Activated CD4-positive, alpha-beta T cell treated with anti-CD3 and anti-CD28 coated beads for 36 hours (primary cell): ENCODE results near the gene PDZRN4. TPM values are rescaled to one million over a fixed set of nuclear protein-coding genes. Genes with fewer than 3 reads are reported as not detected.

Experiments
- ATAC-seq: fragments of 200-7000 bp; cut with Tn5 transposase; one replicate; pipeline ENCODE4 v1.10.0; 2021; ENCODE audit warnings: mild to moderate bottlenecking, moderate library complexity
- CTCF ChIA-PET: fragments of 350-600 bp; sonication (Branson Sonifier 250); formaldehyde crosslinking; loops from one replicate; lab custom pipeline; 2021; ENCODE audit warnings: antibody characterized with exemption; lab: Charles Lee
- POLR2A ChIA-PET: fragments of 350-600 bp; sonication (Branson Sonifier 250); formaldehyde crosslinking; loops from one replicate; lab custom pipeline; 2021; ENCODE audit warnings: antibody characterized with exemption, inconsistent platforms; lab: Charles Lee
- DNase-seq: peaks from one replicate; pipeline ENCODE4 v3.0.0-alpha.2; 2020
- H3K27ac Mint-ChIP-seq: one replicate; pipeline ENCODE4 v1.8.0; 2021; ENCODE audit warnings: mixed read lengths
- H3K27me3 Mint-ChIP-seq: one replicate; pipeline ENCODE4 v1.8.0; 2021; ENCODE audit warnings: mixed read lengths
- H3K36me3 Mint-ChIP-seq: one replicate; pipeline ENCODE4 v1.8.0; 2021; ENCODE audit warnings: low read depth, mixed read lengths
- H3K4me1 Mint-ChIP-seq: one replicate; pipeline ENCODE4 v1.8.0; 2021; ENCODE audit warnings: mixed read lengths
- H3K4me3 Mint-ChIP-seq: one replicate; pipeline ENCODE4 v1.8.0; 2021; ENCODE audit warnings: mild to moderate bottlenecking, moderate library complexity, mixed read lengths
- H3K9me3 Mint-ChIP-seq: one replicate; pipeline ENCODE4 v1.8.0; 2021; ENCODE audit warnings: low read depth, mixed read lengths
- intact Hi-C, 2 experiments: fragments of 100-400 bp; cut with DNase I in 1 of 2; cut with micrococcal nuclease in 1 of 2; formaldehyde crosslinking; loops; one replicate each; pipeline versions ENCODE4 v1.14.2 to v1.15.1; 2022 to 2024; cut with DNase I, micrococcal nuclease
- total RNA-seq, 2 experiments: library from RNA; stranded (reverse); gene quantifications; one replicate each; pipeline ENCODE4 v1.2.3, GENCODE V29; 2021

The PDZRN4 gene
- total RNA-seq, 2 experiments from 2014 or later = not detected

GRCh38 chr12:41220931-41221330 lies 32.8 kb downstream of the PDZRN4 start:
- ChIA-PET POLR2A (no interaction called here), CTCF (interaction anchor here (0.5 kb wide), 1 partner anchor 666 kb away, joined by 3 read pairs; no protein-coding TSS in a partner anchor)
- Mint-ChIP-seq H3K27ac (no peak overlapping the region), H3K9me3 (no peaks in the 10 kb centered on the region), H3K27me3 (no peaks in the 10 kb centered on the region), H3K4me1 (no peaks in the 10 kb centered on the region), H3K36me3 (no peaks in the 10 kb centered on the region), H3K4me3 (no peak overlapping the region)
- DNase-seq (no peak), ATAC-seq (no peak)
- intact Hi-C loops = no loop called here

- DNase-seq (no peak), ATAC-seq (no peak)
- no peak overlapping the region for H3K27ac Mint-ChIP-seq
- H3K4me1 Mint-ChIP-seq = no peaks in the 10 kb centered on the region
- no peaks in the 10 kb centered on the region for H3K36me3 Mint-ChIP-seq
- H3K4me3 Mint-ChIP-seq = no peak overlapping the region
- H3K9me3 Mint-ChIP-seq = no peaks in the 10 kb centered on the region
- intact Hi-C loops = no loop called here
- ChIA-PET CTCF (interaction anchor here (0.5 kb wide), 1 partner anchor 666 kb away, joined by 3 read pairs; no protein-coding TSS in a partner anchor), POLR2A (no interaction called here)
- H3K27me3 Mint-ChIP-seq = no peaks in the 10 kb centered on the region
These were observed 33.4 kb downstream of the PDZRN4 start for GRCh38 chr12:41221491-41221890.

- DNase-seq = no peak
- Mint-ChIP-seq H3K4me1 (no peaks in the 10 kb centered on the region), H3K9me3 (no peaks in the 10 kb centered on the region), H3K4me3 (no peak overlapping the region), H3K27ac (no peak overlapping the region), H3K36me3 (no peaks in the 10 kb centered on the region), H3K27me3 (no peaks in the 10 kb centered on the region)
- no peak for ATAC-seq
- CTCF ChIA-PET = no interaction called here
- POLR2A ChIA-PET = no interaction called here
- intact Hi-C loops = no loop called here
These were observed 35.5 kb downstream of the PDZRN4 start for GRCh38 chr12:41223600-41223999.

- peaks cover 2% of the 10 kb centered on the region for H3K27me3 Mint-ChIP-seq
- H3K4me1 Mint-ChIP-seq = no peaks in the 10 kb centered on the region
- no peaks in the 10 kb centered on the region for H3K36me3 Mint-ChIP-seq
- ChIA-PET POLR2A (no interaction called here), CTCF (no interaction called here)
- DNase-seq (no peak), ATAC-seq (no peak)
- no peak overlapping the region for H3K4me3 Mint-ChIP-seq
- no peaks in the 10 kb centered on the region for H3K9me3 Mint-ChIP-seq
- intact Hi-C loops = no loop called here
- no peak overlapping the region for H3K27ac Mint-ChIP-seq
These were observed 35.9 kb downstream of the PDZRN4 start for GRCh38 chr12:41224066-41224465.

GRCh38 chr12:41225179-41225578 lies 37.1 kb downstream of the PDZRN4 start:
- Mint-ChIP-seq H3K4me1 (no peaks in the 10 kb centered on the region), H3K27ac (no peak overlapping the region), H3K4me3 (no peak overlapping the region), H3K36me3 (no peaks in the 10 kb centered on the region), H3K9me3 (no peaks in the 10 kb centered on the region), H3K27me3 (peaks cover 2% of the 10 kb centered on the region)
- no peak for ATAC-seq
- DNase-seq = no peak
- intact Hi-C loops = no loop called here
- ChIA-PET CTCF (no interaction called here), POLR2A (interaction anchor here (0.6 kb wide), 1 partner anchor 283 kb away, joined by 8 read pairs; no protein-coding TSS in a partner anchor)

GRCh38 chr12:41228066-41228820 lies 40.1 kb downstream of the PDZRN4 start:
- Mint-ChIP-seq H3K9me3 (no peaks in the 10 kb centered on the region), H3K27me3 (peaks cover 2% of the 10 kb centered on the region), H3K36me3 (no peaks in the 10 kb centered on the region), H3K4me3 (no peak overlapping the region), H3K27ac (no peak overlapping the region), H3K4me1 (no peaks in the 10 kb centered on the region)
- DNase-seq (no peak), ATAC-seq (no peak)
- intact Hi-C loops = no loop called here
- POLR2A ChIA-PET = no interaction called here
- CTCF ChIA-PET = no interaction called here

GRCh38 chr12:41230756-41231155 lies 42.6 kb downstream of the PDZRN4 start:
- no peak overlapping the region for H3K4me3 Mint-ChIP-seq
- no peaks in the 10 kb centered on the region for H3K4me1 Mint-ChIP-seq
- no peaks in the 10 kb centered on the region for H3K9me3 Mint-ChIP-seq
- DNase-seq (no peak), ATAC-seq (no peak)
- no peak overlapping the region for H3K27ac Mint-ChIP-seq
- ChIA-PET POLR2A (no interaction called here), CTCF (no interaction called here)
- peaks cover 2% of the 10 kb centered on the region for H3K27me3 Mint-ChIP-seq
- H3K36me3 Mint-ChIP-seq = no peaks in the 10 kb centered on the region
- intact Hi-C loops = no loop called here

- Mint-ChIP-seq H3K27ac (no peak overlapping the region), H3K27me3 (no peaks in the 10 kb centered on the region), H3K36me3 (no peaks in the 10 kb centered on the region), H3K4me1 (no peaks in the 10 kb centered on the region), H3K4me3 (no peak overlapping the region), H3K9me3 (no peaks in the 10 kb centered on the region)
- ChIA-PET POLR2A (interaction anchor here (0.6 kb wide), 1 partner anchor 473 kb away, joined by 3 read pairs; no protein-coding TSS in a partner anchor), CTCF (no interaction called here)
- ATAC-seq (no peak), DNase-seq (no peak)
- intact Hi-C loops = no loop called here
These were observed 46.6 kb downstream of the PDZRN4 start for GRCh38 chr12:41234692-41235091.

GRCh38 chr12:41242603-41243002 lies 54.5 kb downstream of the PDZRN4 start:
- intact Hi-C loops = no loop called here
- ATAC-seq (no peak), DNase-seq (no peak)
- CTCF ChIA-PET = no interaction called here
- Mint-ChIP-seq H3K9me3 (no peaks in the 10 kb centered on the region), H3K27ac (no peak overlapping the region), H3K27me3 (no peaks in the 10 kb centered on the region), H3K36me3 (no peaks in the 10 kb centered on the region), H3K4me1 (no peaks in the 10 kb centered on the region), H3K4me3 (no peak overlapping the region)
- POLR2A ChIA-PET = no interaction called here

- ATAC-seq = no peak
- intact Hi-C loops = no loop called here
- Mint-ChIP-seq H3K36me3 (no peaks in the 10 kb centered on the region), H3K4me1 (no peaks in the 10 kb centered on the region), H3K27me3 (no peaks in the 10 kb centered on the region), H3K9me3 (no peaks in the 10 kb centered on the region), H3K4me3 (no peak overlapping the region), H3K27ac (no peak overlapping the region)
- ChIA-PET POLR2A (no interaction called here), CTCF (no interaction called here)
- DNase-seq = no peak
These were observed 60.3 kb downstream of the PDZRN4 start for GRCh38 chr12:41248391-41248790.

- ATAC-seq = no peak
- intact Hi-C loops = no loop called here
- no peak overlapping the region for H3K4me3 Mint-ChIP-seq
- DNase-seq = no peak
- H3K36me3 Mint-ChIP-seq = no peaks in the 10 kb centered on the region
- H3K4me1 Mint-ChIP-seq = no peaks in the 10 kb centered on the region
- no peaks in the 10 kb centered on the region for H3K27me3 Mint-ChIP-seq
- ChIA-PET POLR2A (no interaction called here), CTCF (no interaction called here)
- no peaks in the 10 kb centered on the region for H3K9me3 Mint-ChIP-seq
- H3K27ac Mint-ChIP-seq = no peak overlapping the region
These were observed 62.6 kb downstream of the PDZRN4 start for GRCh38 chr12:41250748-41251147.
